Measurements from ENCODE around the gene DPY30.

Gene DPY30

DNA sequence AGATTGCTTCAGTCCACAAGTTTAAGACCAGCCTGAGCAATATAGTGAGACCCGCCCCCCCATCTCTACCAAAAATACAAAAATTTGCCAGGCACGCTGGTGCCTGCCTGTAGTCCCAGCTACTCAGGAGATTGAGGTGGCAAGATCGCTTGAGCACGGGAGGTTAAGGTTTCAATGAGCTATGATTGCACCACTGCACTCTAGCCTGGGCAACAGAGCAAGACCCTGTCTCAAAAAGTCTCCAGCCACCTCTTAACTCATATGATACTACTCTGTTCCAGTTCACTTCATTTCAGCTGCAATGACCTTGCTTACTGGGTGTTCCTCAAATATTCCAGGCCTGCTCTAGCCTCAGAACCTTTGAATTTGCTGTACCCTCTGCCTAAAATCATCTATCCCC, 40.2 kb downstream of the DPY30 start:
- TF ChIP-seq, protein P1, sequence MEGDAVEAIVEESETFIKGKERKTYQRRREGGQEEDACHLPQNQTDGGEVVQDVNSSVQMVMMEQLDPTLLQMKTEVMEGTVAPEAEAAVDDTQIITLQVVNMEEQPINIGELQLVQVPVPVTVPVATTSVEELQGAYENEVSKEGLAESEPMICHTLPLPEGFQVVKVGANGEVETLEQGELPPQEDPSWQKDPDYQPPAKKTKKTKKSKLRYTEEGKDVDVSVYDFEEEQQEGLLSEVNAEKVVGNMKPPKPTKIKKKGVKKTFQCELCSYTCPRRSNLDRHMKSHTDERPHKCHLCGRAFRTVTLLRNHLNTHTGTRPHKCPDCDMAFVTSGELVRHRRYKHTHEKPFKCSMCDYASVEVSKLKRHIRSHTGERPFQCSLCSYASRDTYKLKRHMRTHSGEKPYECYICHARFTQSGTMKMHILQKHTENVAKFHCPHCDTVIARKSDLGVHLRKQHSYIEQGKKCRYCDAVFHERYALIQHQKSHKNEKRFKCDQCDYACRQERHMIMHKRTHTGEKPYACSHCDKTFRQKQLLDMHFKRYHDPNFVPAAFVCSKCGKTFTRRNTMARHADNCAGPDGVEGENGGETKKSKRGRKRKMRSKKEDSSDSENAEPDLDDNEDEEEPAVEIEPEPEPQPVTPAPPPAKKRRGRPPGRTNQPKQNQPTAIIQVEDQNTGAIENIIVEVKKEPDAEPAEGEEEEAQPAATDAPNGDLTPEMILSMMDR (IDR thresholded peaks at IDR 0.05; ENCODE audit: poor library complexity, severe bottlenecking) = no peak
- H3K4me1 ChIP-seq (ENCODE audit: insufficient read depth, poor library complexity, severe bottlenecking) = peaks cover 26% of the 10 kb centered on the region
- H3K36me3 ChIP-seq (ENCODE audit: low read depth) = peaks cover 9% of the 10 kb centered on the region; the same call in 1 of the 2 replicates
- ATAC-seq (ENCODE audit: low read depth) (no peak), DNase-seq (ENCODE audit: low spot score) (no peak)
- H3K9me3 ChIP-seq (ENCODE audit: severe bottlenecking) = no peaks in the 10 kb centered on the region
- no peaks in the 10 kb centered on the region for H3K27me3 ChIP-seq (ENCODE audit: insufficient read depth, poor library complexity, severe bottlenecking)
- H3K4me3 ChIP-seq (ENCODE audit: severe bottlenecking) = no peak overlapping the region
- H3K27ac ChIP-seq (ENCODE audit: poor library complexity, severe bottlenecking) = no peak overlapping the region

GRCh38 chr2:31998731-31999383, 40.7 kb downstream of the DPY30 start:
- peaks cover 9% of the 10 kb centered on the region; the same call in 1 of the 2 replicates for H3K36me3 ChIP-seq (ENCODE audit: low read depth)
- no peaks in the 10 kb centered on the region for H3K27me3 ChIP-seq (ENCODE audit: insufficient read depth, poor library complexity, severe bottlenecking)
- no peak overlapping the region for H3K4me3 ChIP-seq (ENCODE audit: severe bottlenecking)
- no peak for ATAC-seq (ENCODE audit: low read depth)
- DNase-seq (ENCODE audit: low spot score) = no peak
- H3K4me1 ChIP-seq (ENCODE audit: insufficient read depth, poor library complexity, severe bottlenecking) = peaks cover 20% of the 10 kb centered on the region
- TF ChIP-seq, protein P1 (IDR thresholded peaks at IDR 0.05; ENCODE audit: poor library complexity, severe bottlenecking) = no peak
- no peaks in the 10 kb centered on the region for H3K9me3 ChIP-seq (ENCODE audit: severe bottlenecking)
- H3K27ac ChIP-seq (ENCODE audit: poor library complexity, severe bottlenecking) = no peak overlapping the region

- peaks cover 8% of the 10 kb centered on the region for H3K4me1 ChIP-seq (ENCODE audit: insufficient read depth, poor library complexity, severe bottlenecking)
- no peaks in the 10 kb centered on the region for H3K27me3 ChIP-seq (ENCODE audit: insufficient read depth, poor library complexity, severe bottlenecking)
- TF ChIP-seq, protein P1 (IDR thresholded peaks at IDR 0.05; ENCODE audit: poor library complexity, severe bottlenecking) = no peak
- H3K36me3 ChIP-seq (ENCODE audit: low read depth) = peaks cover 8% of the 10 kb centered on the region; the same call in 1 of the 2 replicates
- H3K4me3 ChIP-seq (ENCODE audit: severe bottlenecking) = no peak overlapping the region
- ATAC-seq (ENCODE audit: low read depth) (no peak), DNase-seq (ENCODE audit: low spot score) (no peak)
- no peak overlapping the region for H3K27ac ChIP-seq (ENCODE audit: poor library complexity, severe bottlenecking)
- H3K9me3 ChIP-seq (ENCODE audit: severe bottlenecking) = no peaks in the 10 kb centered on the region
Measured at GRCh38 chr2:31997653-31998052, 42.0 kb downstream of the DPY30 start.

DNA sequence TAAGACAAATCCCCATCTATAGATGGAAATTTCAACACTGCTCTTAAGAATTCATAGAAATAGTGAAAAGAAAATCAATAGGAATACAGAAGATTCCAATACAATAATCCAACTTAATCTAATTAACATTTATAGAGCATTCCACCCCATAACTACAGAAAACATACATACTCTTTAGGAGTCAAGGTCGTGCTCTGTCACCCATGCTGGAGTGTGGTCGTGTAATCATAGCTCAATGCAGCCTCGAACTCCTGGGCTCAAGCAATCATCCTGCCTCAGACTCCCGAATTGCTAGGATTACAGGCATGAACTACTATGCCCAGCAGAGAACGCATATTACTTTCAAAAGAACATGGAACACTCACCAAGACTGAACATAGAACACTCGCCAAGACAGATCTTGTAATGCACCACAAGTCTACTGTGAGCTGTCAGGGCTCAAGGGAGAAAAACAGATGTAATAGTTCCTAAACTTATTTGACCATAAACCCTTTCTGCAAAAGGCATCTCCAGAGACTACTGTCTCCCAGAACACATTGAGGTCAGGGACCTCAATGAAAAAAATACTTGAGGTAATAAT, 42.9 kb downstream of the DPY30 start:
- H3K36me3 ChIP-seq (ENCODE audit: low read depth) = 0 out of 2 replicates have a peak, but pooled peaks cover 3% of the 10 kb centered on the region
- H3K9me3 ChIP-seq (ENCODE audit: severe bottlenecking) = no peaks in the 10 kb centered on the region
- ATAC-seq (ENCODE audit: low read depth) (no peak), DNase-seq (ENCODE audit: low spot score) (no peak)
- TF ChIP-seq, protein P1 (IDR thresholded peaks at IDR 0.05; ENCODE audit: poor library complexity, severe bottlenecking) = no peak
- H3K4me1 ChIP-seq (ENCODE audit: insufficient read depth, poor library complexity, severe bottlenecking) = peaks cover 4% of the 10 kb centered on the region
- no peak overlapping the region for H3K27ac ChIP-seq (ENCODE audit: poor library complexity, severe bottlenecking)
- no peak overlapping the region for H3K4me3 ChIP-seq (ENCODE audit: severe bottlenecking)
- H3K27me3 ChIP-seq (ENCODE audit: insufficient read depth, poor library complexity, severe bottlenecking) = no peaks in the 10 kb centered on the region

DNA sequence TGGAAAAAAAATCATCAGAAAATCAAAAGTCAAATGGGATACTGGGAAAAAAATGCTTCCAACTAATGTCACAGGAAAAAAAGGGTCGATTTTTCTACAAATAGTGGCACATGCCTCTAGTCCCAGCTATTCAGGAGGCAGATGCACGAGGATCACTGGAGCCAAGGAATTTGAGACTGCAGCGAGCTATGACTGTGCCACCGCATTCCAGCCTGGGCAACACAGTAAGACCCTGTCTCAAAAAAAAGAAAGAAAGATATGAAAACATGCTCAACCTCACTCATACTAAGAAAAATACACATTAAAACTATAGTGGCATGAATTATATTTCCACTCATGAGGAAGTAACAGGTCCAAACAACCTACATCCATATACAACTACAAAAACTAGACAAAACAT, 46.7 kb downstream of the DPY30 start:
- ATAC-seq (ENCODE audit: low read depth) (no peak), DNase-seq (ENCODE audit: low spot score) (no peak)
- Histone ChIP-seq H3K27me3 (ENCODE audit: insufficient read depth, poor library complexity, severe bottlenecking) (no peaks in the 10 kb centered on the region), H3K27ac (ENCODE audit: poor library complexity, severe bottlenecking) (no peak overlapping the region), H3K9me3 (ENCODE audit: severe bottlenecking) (no peaks in the 10 kb centered on the region), H3K4me1 (ENCODE audit: insufficient read depth, poor library complexity, severe bottlenecking) (peaks cover 7% of the 10 kb centered on the region), H3K36me3 (ENCODE audit: low read depth) (no peaks in the 10 kb centered on the region), H3K4me3 (ENCODE audit: severe bottlenecking) (no peak overlapping the region)
- TF ChIP-seq, protein P1 (IDR thresholded peaks at IDR 0.05; ENCODE audit: poor library complexity, severe bottlenecking) = no peak
